Liver (tissue), 9 donors: ENCODE data around the gene NCAM1. TPM values are rescaled to one million over a fixed set of nuclear protein-coding genes. Genes with fewer than 3 reads are reported as not detected.

Experiments
- DNase-seq: peaks from one replicate; pipeline ENCODE4 v3.0.0-alpha.2; 2017; ENCODE audit warnings: low spot score
- H3K27ac ChIP-seq, 2 donors: one replicate each; pipeline ENCODE4 v1.7.0; 2013; ENCODE audit warnings: inconsistent platforms in 2 of 2, low read length in 2 of 2, control low read depth in 1 of 2, low read depth in 1 of 2, mild to moderate bottlenecking in 1 of 2
- H3K27me3 ChIP-seq, 4 donors: one replicate each; pipeline versions ENCODE4 v1.6.1 to v1.7.0; 2013; ENCODE audit warnings: low read length in 3 of 4, inconsistent platforms in 1 of 4, mild to moderate bottlenecking in 1 of 4, moderate library complexity in 1 of 4; ENCODE audit not compliant: control insufficient read depth in 4 of 4, insufficient read depth in 4 of 4
- H3K36me3 ChIP-seq, 4 donors: one replicate each; pipeline versions ENCODE4 v1.6.1 to v1.7.0; 2013; ENCODE audit warnings: low read length in 3 of 4, mild to moderate bottlenecking in 3 of 4, low read depth in 1 of 4, moderate library complexity in 1 of 4; ENCODE audit not compliant: control insufficient read depth in 4 of 4, insufficient read depth in 3 of 4
- H3K4me1 ChIP-seq, 4 donors: one replicate each; pipeline versions ENCODE4 v1.6.1 to v1.7.0; 2013; ENCODE audit warnings: low read length in 3 of 4, mild to moderate bottlenecking in 3 of 4, moderate library complexity in 1 of 4; ENCODE audit not compliant: control insufficient read depth in 4 of 4, insufficient read depth in 4 of 4
- H3K4me3 ChIP-seq, 3 donors: one replicate each; pipeline versions ENCODE4 v1.6.1 to v1.7.0; 2013; ENCODE audit warnings: low read length in 3 of 3, control low read depth in 1 of 3, low read depth in 1 of 3, mild to moderate bottlenecking in 1 of 3
- H3K9ac ChIP-seq, 2 donors: one replicate each; pipeline ENCODE4 v1.7.0; 2013; ENCODE audit warnings: low read length in 2 of 2, mild to moderate bottlenecking in 2 of 2, moderate library complexity in 2 of 2, control low read depth in 1 of 2, low read depth in 1 of 2
- H3K9me3 ChIP-seq, 4 donors: one replicate each; pipeline versions ENCODE4 v1.6.1 to v1.7.0; 2013; ENCODE audit warnings: low read length in 3 of 4; ENCODE audit not compliant: control insufficient read depth in 4 of 4
- ATF3 ChIP-seq: IDR thresholded peaks from 2 replicates; pipeline ENCODE4 v1.6.1; 2016; ENCODE audit warnings: antibody characterized with exemption
- CTCF ChIP-seq: fragments of 150-350 bp; IDR thresholded peaks from 2 replicates; pipeline ENCODE4 v1.5.1; 2017; ENCODE audit warnings: improper control_type of control experiment, low read depth, low read length; ENCODE audit not compliant: missing input control
- EGR1 ChIP-seq, 2 donors: IDR thresholded peaks; 2 replicates each; pipeline ENCODE4 v1.6.1; 2016 to 2018; ENCODE audit warnings: antibody characterized with exemption in 2 of 2, low read depth in 2 of 2
- FOXA1 ChIP-seq: IDR thresholded peaks from 2 replicates; pipeline ENCODE4 v1.6.1; 2016; ENCODE audit warnings: antibody characterized with exemption
- FOXA2 ChIP-seq: IDR thresholded peaks from 2 replicates; pipeline ENCODE4 v1.6.1; 2016; ENCODE audit warnings: antibody characterized with exemption
- GABPA ChIP-seq, 2 donors: IDR thresholded peaks in 1 of 2; conservative IDR thresholded peaks in 1 of 2; 2 replicates each; pipeline ENCODE4 v1.6.1; 2016; ENCODE audit warnings: antibody characterized with exemption in 2 of 2, mild to moderate bottlenecking in 1 of 2, moderate library complexity in 1 of 2
- HNF4A ChIP-seq, 2 donors: conservative IDR thresholded peaks; 2 replicates each; pipeline ENCODE4 v1.6.1; 2016; ENCODE audit warnings: antibody characterized with exemption in 2 of 2, mild to moderate bottlenecking in 2 of 2
- JUND ChIP-seq, 2 donors: IDR thresholded peaks; 2 replicates each; pipeline ENCODE4 v1.6.1; 2016; ENCODE audit warnings: antibody characterized with exemption in 2 of 2
- MAX ChIP-seq: IDR thresholded peaks from 2 replicates; pipeline ENCODE4 v1.6.1; 2016; ENCODE audit warnings: antibody characterized with exemption
- NR2F2 ChIP-seq: IDR thresholded peaks from 2 replicates; pipeline ENCODE4 v1.6.1; 2016; ENCODE audit warnings: antibody characterized with exemption
- RAD21 ChIP-seq, 2 donors: IDR thresholded peaks; 2 replicates each; pipeline ENCODE4 v1.6.1; 2016; ENCODE audit warnings: antibody characterized with exemption in 2 of 2, mild to moderate bottlenecking in 2 of 2
- REST ChIP-seq: IDR thresholded peaks from 2 replicates; pipeline ENCODE4 v1.6.1; 2016; ENCODE audit warnings: antibody characterized with exemption, mild to moderate bottlenecking
- RXRA ChIP-seq, 2 donors: IDR thresholded peaks; 2 replicates each; pipeline ENCODE4 v1.6.1; 2017 to 2018; ENCODE audit warnings: antibody characterized with exemption in 2 of 2, mild to moderate bottlenecking in 1 of 2
- SP1 ChIP-seq: IDR thresholded peaks from 2 replicates; pipeline ENCODE4 v1.6.1; 2018; ENCODE audit warnings: antibody characterized with exemption, mild to moderate bottlenecking
- TAF1 ChIP-seq: conservative IDR thresholded peaks from 2 replicates; pipeline ENCODE4 v1.6.1; 2016; ENCODE audit warnings: antibody characterized with exemption, mild to moderate bottlenecking
- YY1 ChIP-seq: IDR thresholded peaks from 2 replicates; pipeline ENCODE4 v1.6.1; 2016; ENCODE audit warnings: antibody characterized with exemption, mild to moderate bottlenecking
- ZBTB33 ChIP-seq: IDR thresholded peaks from 2 replicates; pipeline ENCODE4 v1.6.1; 2016; ENCODE audit warnings: antibody characterized with exemption
- WGBS: extraction: QIAGEN DNeasy Blood & Tissue Kit; methylation state at CpG from one replicate; pipeline ENCODE4 v1.1.7; 2013; 5-methylcytosine and 5-hydroxymethylcytosine counted together
- polyA plus RNA-seq, 2 donors: library from polyadenylated mRNA; stranded (reverse) in 1 of 2; unstranded in 1 of 2; fragments of 200-250 nt in 1 of 2; fragments of >200 nt in 1 of 2; fragmentation: Nextera tagmentation in 1 of 2; extraction: Ambion mirVana in 1 of 2; gene quantifications; one replicate each; pipeline versions ENCODE4 v1.2.1 to v1.2.3, GENCODE V29; 2013 to 2015
- total RNA-seq, 2 donors: library from RNA; depleted of rRNA; stranded (reverse); fragments of >200 nt; gene quantifications; one replicate each; pipeline ENCODE4 v1.2.3, GENCODE V29; 2014
- donor health status: healthy.
- donor health status: healthy.
- donor health status: healthy.
- donor health status: healthy.
- donor health status: healthy.

Gene NCAM1
- total and polyA plus RNA-seq, 4 donors, result 0.65 to 2.1 (median 0.88) TPM

DNA sequence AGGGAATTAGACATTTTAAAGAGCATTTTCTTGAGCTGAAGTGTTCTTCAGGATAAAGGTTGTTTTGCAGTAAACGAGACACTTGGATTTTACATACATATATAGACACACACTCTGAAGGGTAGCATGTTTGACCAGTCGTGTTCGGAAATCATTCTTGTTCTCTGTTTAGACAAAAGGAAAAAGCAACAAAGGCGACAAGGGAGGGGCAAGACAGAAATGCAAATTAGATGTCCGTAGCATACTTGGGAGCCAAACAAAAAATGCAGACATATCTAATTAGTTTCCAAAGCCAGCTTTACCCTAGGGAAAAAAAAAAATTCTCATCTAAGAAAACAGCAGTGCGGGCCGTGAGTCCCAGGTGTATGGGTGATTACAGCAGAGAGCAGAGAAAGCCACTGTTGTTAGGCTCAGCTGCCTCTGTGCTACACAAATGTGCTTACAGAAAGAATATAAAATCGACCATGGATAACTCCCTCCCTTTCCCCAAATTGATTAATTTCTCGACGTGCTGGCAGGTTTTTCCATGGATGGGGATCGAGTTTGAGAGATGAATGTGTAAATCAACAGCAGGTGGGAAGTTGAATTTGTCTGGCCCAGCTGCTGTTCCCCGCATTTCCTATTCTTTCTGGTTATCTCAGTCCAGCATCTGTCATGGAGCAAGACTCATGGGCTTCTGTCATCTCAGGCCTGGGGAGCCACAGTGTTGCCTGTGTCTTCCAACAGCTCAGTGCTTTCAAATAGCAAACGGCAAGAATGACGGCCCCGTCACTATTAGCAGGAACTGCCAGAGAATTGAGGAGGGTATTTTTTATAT is 176.7 kb downstream of the NCAM1 start:
- Histone ChIP-seq H3K9me3 (no peaks in the 10 kb centered on the region), H3K9ac (no peak overlapping the region), H3K27me3 (no peaks in the 10 kb centered on the region), H3K27ac (no peak overlapping the region), H3K36me3 (no peaks in the 10 kb centered on the region), H3K4me1 (no peaks in the 10 kb centered on the region), H3K4me3 (no peak overlapping the region)
- WGBS, result 71% methylated on average over 15 of the region's 15 CpGs
- no peak for DNase-seq
- TF ChIP-seq NR2F2 (no peak), ATF3 (no peak), YY1 (no peak), FOXA2 (no peak), RAD21 (IDR thresholded peaks at IDR 0.05) (no peak), GABPA (IDR thresholded peaks at IDR 0.05 in 1 of 2, conservative IDR thresholded peaks at IDR 0.05 in 1 of 2) (no peak), EGR1 (IDR thresholded peaks at IDR 0.05; ENCODE audit: low read depth in 2 of 2) (no peak), CTCF (no peak), JUND (IDR thresholded peaks at IDR 0.05) (no peak), SP1 (no peak), HNF4A (conservative IDR thresholded peaks at IDR 0.05) (no peak), RXRA (IDR thresholded peaks at IDR 0.05) (no peak), FOXA1 (no peak), MAX (no peak), REST (no peak), ZBTB33 (no peak), TAF1 (no peak)
